AG04449 (cell line): ENCODE results near the gene IRAK3.
"Not testable (repeated sequence)": the region's sequence is repeated elsewhere in the genome, so short reads cannot be mapped to it uniquely, and the experiment has no call there.

Source experiments
- CTCF ChIA-PET: fragments of 350-600 bp; formaldehyde crosslinking; extraction: SDS; loops from one replicate; lab custom pipeline; 2021; ENCODE audit warnings: antibody characterized with exemption; lab: Yijun Ruan, JAX
- POLR2A ChIA-PET: fragments of 400-600, 350-600 bp; formaldehyde crosslinking; extraction: SDS; loops from one replicate; lab custom pipeline; 2020; ENCODE audit warnings: antibody characterized with exemption, inconsistent platforms; lab: Yijun Ruan, JAX
- DNase-seq: peaks from one replicate; pipeline ENCODE4 v3.0.0-alpha.2; 2010; ENCODE audit warnings: low read depth, low spot score
- H3K4me3 ChIP-seq: 2 replicates; pipeline ENCODE4 v1.5.1; 2011; ENCODE audit warnings: low read depth, mild to moderate bottlenecking, control low read depth, low read length
- TF ChIP-seq, protein P1 (sequence below): IDR thresholded peaks from one replicate; pipeline ENCODE4 v1.5.1; 2011; ENCODE audit warnings: mild to moderate bottlenecking, moderate library complexity, low read length, control low read depth, inconsistent platforms; ENCODE audit not compliant: insufficient read depth; ENCODE audit errors: missing control alignments

IRAK3 gene

DNA sequence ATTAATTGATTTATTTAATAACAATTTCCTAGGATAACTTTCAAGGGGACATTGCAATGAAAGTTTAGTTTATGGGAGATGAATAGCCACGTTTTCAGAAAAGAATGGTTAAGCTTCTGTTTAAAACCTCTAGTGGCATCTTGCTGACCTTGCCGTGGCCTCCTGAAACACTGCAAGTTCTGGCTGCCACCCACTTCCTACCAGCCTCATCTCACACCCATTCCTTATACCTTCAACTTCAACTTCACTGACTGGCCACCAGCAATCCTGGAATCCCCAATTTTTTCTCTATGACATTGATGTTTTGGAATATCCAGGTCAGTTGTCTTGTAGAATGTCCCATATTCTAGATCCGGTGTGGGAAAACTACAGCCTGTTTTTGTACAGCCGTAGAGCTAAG, 108.1 kb downstream of the IRAK3 start:
- TF ChIP-seq, protein P1, sequence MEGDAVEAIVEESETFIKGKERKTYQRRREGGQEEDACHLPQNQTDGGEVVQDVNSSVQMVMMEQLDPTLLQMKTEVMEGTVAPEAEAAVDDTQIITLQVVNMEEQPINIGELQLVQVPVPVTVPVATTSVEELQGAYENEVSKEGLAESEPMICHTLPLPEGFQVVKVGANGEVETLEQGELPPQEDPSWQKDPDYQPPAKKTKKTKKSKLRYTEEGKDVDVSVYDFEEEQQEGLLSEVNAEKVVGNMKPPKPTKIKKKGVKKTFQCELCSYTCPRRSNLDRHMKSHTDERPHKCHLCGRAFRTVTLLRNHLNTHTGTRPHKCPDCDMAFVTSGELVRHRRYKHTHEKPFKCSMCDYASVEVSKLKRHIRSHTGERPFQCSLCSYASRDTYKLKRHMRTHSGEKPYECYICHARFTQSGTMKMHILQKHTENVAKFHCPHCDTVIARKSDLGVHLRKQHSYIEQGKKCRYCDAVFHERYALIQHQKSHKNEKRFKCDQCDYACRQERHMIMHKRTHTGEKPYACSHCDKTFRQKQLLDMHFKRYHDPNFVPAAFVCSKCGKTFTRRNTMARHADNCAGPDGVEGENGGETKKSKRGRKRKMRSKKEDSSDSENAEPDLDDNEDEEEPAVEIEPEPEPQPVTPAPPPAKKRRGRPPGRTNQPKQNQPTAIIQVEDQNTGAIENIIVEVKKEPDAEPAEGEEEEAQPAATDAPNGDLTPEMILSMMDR = no peak
- ChIA-PET POLR2A (no interaction called here), CTCF (no interaction called here)
- no peak overlapping the region for H3K4me3 ChIP-seq
- DNase-seq = no peak

DNA sequence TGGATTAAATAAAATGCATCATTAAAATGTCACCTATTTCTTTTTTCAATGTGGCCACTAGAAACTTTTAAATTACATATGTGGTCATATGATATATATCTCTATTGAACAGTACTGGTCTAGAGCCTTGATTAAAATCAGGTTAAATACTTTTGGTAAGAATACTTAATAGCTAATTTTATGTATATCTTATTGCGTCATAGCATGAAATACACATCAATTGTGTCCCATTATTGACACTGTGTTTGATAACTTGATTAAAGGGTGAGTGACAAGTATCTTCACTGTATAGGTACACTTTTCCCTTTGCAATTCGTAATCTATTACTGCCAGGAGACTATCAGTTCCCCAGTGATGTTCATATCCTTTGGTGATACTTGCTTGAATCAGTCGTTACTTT, 108.9 kb downstream of the IRAK3 start:
- CTCF ChIA-PET = no interaction called here
- H3K4me3 ChIP-seq = no peak overlapping the region
- POLR2A ChIA-PET = no interaction called here
- TF ChIP-seq, protein P1 = no peak
- DNase-seq = no peak

DNA sequence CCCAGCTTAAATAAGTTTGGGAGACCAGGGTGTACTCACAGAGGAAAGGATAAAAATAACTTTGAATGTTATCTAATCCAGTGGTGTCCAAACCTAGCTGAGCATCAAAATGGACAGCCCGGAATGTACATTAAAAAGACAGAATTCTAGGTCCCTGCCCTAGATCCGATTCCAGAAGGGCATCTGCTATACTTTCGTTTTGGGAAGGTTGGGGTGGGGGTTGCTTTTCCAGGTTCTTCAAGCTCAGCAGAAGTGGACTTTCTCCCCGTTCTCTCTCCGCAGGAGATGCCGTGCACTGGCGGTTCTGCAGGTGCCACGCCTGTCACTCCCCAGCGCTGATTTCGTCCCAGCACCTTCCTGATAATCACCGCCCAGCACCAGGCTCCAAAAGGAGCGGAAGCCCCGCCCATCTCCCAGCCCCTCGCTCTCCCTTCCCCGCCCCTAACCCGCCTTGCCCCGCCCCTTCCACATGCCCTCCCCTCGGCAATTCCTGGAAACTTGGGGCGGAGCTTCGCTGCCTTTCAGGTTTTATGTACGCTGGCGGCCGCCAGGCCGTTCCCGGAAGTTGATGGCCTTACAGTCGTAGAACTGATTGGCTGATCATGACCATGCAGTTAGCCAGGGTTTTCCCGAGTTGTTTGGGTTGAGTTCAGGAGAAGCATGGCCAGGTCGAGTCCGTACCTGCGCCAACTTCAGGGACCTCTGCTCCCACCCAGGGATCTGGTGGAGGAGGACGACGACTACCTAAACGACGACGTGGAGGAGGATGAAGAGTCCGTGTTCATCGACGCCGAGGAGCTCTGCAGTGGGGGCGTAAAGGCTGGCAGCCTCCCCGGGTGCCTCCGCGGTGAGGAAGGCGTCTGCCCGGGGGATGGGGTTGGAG, 113.2 kb downstream of the IRAK3 start, which contains the start of gene HELB:
Gene HELB (plus strand): TSS at position 550 of the 883 bp plus-strand sequence. CDS start 111 bp downstream, at position 661.
- CTCF ChIA-PET = interaction anchor here (0.8 to 1.3 kb wide), 5 partner anchors 10 to 106 kb away, joined by 3 to 7 read pairs (median 3); no protein-coding TSS in a partner anchor
- POLR2A ChIA-PET = interaction anchor here (0.6 to 1.0 kb wide), 2 partner anchors 43 to 133 kb away, joined by 3 to 4 read pairs; partner anchors contain the start of gene TMBIM4
- TF ChIP-seq, protein P1 = no peak
- H3K4me3 ChIP-seq = peak within 1 kb of the TSS; percentile 90
- DNase-seq = peak; percentile 72

DNA sequence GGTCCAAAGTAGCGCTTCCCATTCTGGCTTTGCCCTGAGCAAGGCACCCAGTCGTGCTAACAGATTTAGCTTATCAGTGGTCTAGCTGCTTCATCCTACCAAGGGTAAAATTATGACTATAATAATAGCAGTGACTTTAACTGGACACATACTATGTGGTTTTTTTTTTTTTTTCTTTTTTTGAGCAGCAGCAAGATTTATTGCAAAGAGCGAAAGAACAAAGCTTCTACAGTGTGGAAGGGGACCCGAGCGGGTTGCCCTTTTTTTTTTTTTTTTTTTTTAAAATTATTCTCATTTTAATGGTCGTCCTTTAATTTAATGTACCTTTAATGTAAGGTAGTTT, 113.8 kb downstream of the IRAK3 start:
- ChIA-PET POLR2A (interaction anchor here (1.0 kb wide), 1 partner anchor 133 kb away, joined by 4 read pairs; the partner anchor contains the start of gene TMBIM4), CTCF (interaction anchor here (1.0 to 1.3 kb wide), 4 partner anchors 10 to 106 kb away, joined by 3 to 7 read pairs (median 4); no protein-coding TSS in a partner anchor)
- H3K4me3 ChIP-seq = peak overlapping the region; percentile 90
- TF ChIP-seq, protein P1 = no peak
- no peak for DNase-seq

DNA sequence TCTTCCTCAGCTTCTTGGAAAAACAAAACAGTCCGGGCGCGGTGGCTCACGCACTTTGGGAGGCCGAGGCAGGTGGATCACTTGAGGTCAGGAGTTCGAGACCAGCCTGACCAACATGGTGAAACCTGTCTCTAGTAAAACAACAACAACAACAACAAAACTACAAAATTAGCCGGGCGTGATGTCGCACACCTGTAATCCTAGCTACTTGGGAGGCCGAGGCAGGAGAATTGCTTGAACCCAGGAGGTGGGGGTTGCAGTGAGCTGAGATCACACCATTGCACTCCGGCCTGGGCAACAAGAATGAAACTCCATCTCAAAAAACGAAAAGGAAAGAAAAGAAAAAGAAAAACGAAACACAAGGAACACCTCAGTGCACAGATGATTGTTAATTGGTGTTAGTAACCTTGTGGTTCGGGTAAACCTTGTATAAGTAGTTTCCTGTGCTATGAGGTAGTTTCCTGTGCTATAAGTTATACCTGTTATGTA, 114.3 kb downstream of the IRAK3 start:
- POLR2A ChIA-PET, DNase-seq: not testable (repeated sequence)
- CTCF ChIA-PET = interaction anchor here (1.0 to 1.3 kb wide), 5 partner anchors 9 to 106 kb away, joined by 3 to 7 read pairs (median 3); no protein-coding TSS in a partner anchor
- peak overlapping the region; percentile 90 for H3K4me3 ChIP-seq
